ENCODE results near the gene DIP2C. TPM values are rescaled to one million over a fixed set of nuclear protein-coding genes. Genes with fewer than 3 reads are reported as not detected.

DIP2C gene
- total RNA-seq, 1 donor from 2014 or later: 2.5 TPM

GRCh38 chr10:248307-248706 lies 441.2 kb downstream of the DIP2C start:
- intact Hi-C loops (cut with micrococcal nuclease): no loop called here

- intact Hi-C loops (cut with micrococcal nuclease): no loop called here
Measured at GRCh38 chr10:247480-247879, 442.0 kb downstream of the DIP2C start.

GRCh38 chr10:246431-246830 lies 443.0 kb downstream of the DIP2C start:
- intact Hi-C loops (cut with micrococcal nuclease): no loop called here

GRCh38 chr10:244227-244626 lies 445.2 kb downstream of the DIP2C start:
- intact Hi-C loops (cut with micrococcal nuclease): no loop called here

- intact Hi-C loops (cut with micrococcal nuclease): no loop called here
Measured at GRCh38 chr10:241966-242643, 447.4 kb downstream of the DIP2C start.

- intact Hi-C loops (cut with micrococcal nuclease): no loop called here
Measured at GRCh38 chr10:241451-241850, 448.0 kb downstream of the DIP2C start.

GRCh38 chr10:239109-239508 lies 450.4 kb downstream of the DIP2C start:
- intact Hi-C loops (cut with micrococcal nuclease): no loop called here

- intact Hi-C loops (cut with micrococcal nuclease): no loop called here
Measured at GRCh38 chr10:235915-236314, 453.6 kb downstream of the DIP2C start.

- intact Hi-C loops (cut with micrococcal nuclease): no loop called here
Measured at GRCh38 chr10:234708-235406, 454.6 kb downstream of the DIP2C start.

GRCh38 chr10:232878-233277 lies 456.6 kb downstream of the DIP2C start:
- intact Hi-C loops (cut with micrococcal nuclease): no loop called here

GRCh38 chr10:232061-232460 lies 457.4 kb downstream of the DIP2C start:
- intact Hi-C loops (cut with micrococcal nuclease): no loop called here

- intact Hi-C loops (cut with micrococcal nuclease): no loop called here
Measured at GRCh38 chr10:230758-231157, 458.7 kb downstream of the DIP2C start.

- intact Hi-C loops (cut with micrococcal nuclease): no loop called here
Measured at GRCh38 chr10:228366-228765, 461.1 kb downstream of the DIP2C start.

- intact Hi-C loops (cut with micrococcal nuclease): no loop called here
Measured at GRCh38 chr10:227014-227413, 462.5 kb downstream of the DIP2C start.

GRCh38 chr10:226018-226417 lies 463.4 kb downstream of the DIP2C start:
- intact Hi-C loops (cut with micrococcal nuclease): no loop called here

GRCh38 chr10:224571-224970 lies 464.9 kb downstream of the DIP2C start:
- intact Hi-C loops (cut with micrococcal nuclease): no loop called here

Other genes with a start within 250 kb of the DIP2C start
- 117 and 119 TPM in 2 replicates for gene LARP4B, start 242.0 kb upstream of the DIP2C start, total RNA-seq